Measurements from ENCODE around the gene FXYD5. TPM values are rescaled to one million over a fixed set of nuclear protein-coding genes. Genes with fewer than 3 reads are reported as not detected.
A peak's percentile ranks its signal among the peaks of the same experiment; 100 is the strongest.

FXYD5 gene
- total RNA-seq, 5 donors from 2014 or later (not counting 1 experiment from before 2014, with no cell fraction given), result 440 to 616 (median 504) TPM

DNA sequence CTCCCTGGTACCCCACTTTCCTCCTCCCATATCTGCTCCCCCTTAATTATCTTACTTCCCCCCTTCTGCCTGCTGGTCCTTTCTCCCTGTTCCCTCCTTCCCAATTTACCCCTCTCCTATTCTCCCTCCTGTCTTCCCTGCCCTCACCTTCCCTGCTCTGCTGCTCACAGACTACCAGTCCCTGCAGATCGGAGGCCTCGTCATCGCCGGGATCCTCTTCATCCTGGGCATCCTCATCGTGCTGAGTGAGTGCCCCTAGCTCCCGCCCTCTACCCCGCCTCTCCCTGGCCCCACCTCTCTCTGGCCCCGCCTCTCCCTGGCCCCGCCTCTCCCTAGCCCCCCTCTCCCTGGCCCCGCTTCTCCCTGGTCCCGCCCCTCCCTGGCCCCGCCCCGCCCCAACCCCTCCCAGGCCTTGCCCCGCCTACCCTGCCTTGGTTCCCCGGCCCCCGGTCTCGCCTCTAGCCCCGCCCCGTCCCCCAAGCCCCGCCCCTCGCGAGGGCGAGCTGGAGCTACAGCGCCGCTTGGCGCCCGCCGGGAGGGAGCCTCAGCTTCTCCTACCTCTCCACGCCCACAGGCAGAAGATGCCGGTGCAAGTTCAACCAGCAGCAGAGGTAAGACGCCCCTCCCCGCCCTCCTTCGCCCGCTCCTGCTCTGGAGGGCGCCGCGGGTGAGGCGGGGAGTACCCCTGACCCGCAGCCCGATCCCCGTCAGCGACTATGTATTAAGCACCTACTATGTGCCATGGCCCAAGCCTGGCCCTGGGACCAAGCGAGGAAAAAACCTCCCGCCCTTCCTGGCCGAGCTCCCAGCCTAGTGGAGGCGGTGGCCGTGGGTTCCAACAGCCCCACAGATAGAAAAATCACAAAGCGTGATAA, 13.3 kb upstream of the FXYD5 start:
- H3K4me3 ChIP-seq (ENCODE audit: control insufficient read depth in 1 of 2, extremely low read depth in 1 of 2, low read length in 1 of 2), result peak overlapping the region; percentile 48 to 60
- H3K9me3 ChIP-seq, result no peaks in the 10 kb centered on the region
- Mint-ChIP-seq H3K4me3 (peak overlapping the region; percentile 81 to 85 (median 83)), H3K27me3 (peaks cover 0 to 3% of the 10 kb centered on the region in 2 donors), H3K9me3 (no peaks in the 10 kb centered on the region), H3K27ac (peak overlapping the region; percentile 64 to 79), H3K4me1 (peaks cover 38 to 46% (median 40%) of the 10 kb centered on the region in 3 donors), H3K36me3 (no peaks in the 10 kb centered on the region)
- peaks cover 13 to 50% of the 10 kb centered on the region in 2 experiments for H3K4me1 ChIP-seq (ENCODE audit: control insufficient read depth in 1 of 2, extremely low read depth in 1 of 2, insufficient read depth in 2 of 2, low read length in 2 of 2)
- DNase-seq (peak; percentile 89 to 97 (median 94)), ATAC-seq (replicated peaks in 1 of 4) (peak; percentile 82 to 89 (median 87))
- no peaks in the 10 kb centered on the region for H3K36me3 ChIP-seq (ENCODE audit: control insufficient read depth in 2 of 2, extremely low read depth in 1 of 2, insufficient read depth in 1 of 2, low read length in 1 of 2)
- H3K27ac ChIP-seq (ENCODE audit: low read length), result no peak overlapping the region
- H3K27me3 ChIP-seq (replicated peaks in 1 of 2; ENCODE audit: control insufficient read depth in 2 of 2, extremely low read depth in 1 of 2, insufficient read depth in 2 of 2, low read length in 1 of 2), result peaks cover 0 to 29% of the 10 kb centered on the region in 2 experiments
- POLR2A ChIA-PET, result interaction anchor here (0.6 to 1.0 kb wide), 6 partner anchors 26 to 363 kb away, joined by 3 to 7 read pairs (median 4); no protein-coding TSS in a partner anchor
- CTCF ChIA-PET, result interaction anchor here (0.6 to 2.1 kb wide), 24 partner anchors 10 to 607 kb away, joined by 3 to 18 read pairs (median 4); partner anchors contain the start of genes COX6B1 (in 1 of the 2), FXYD5 (in 1 of the 2) and LIN37 (in 1 of the 2)
- 1% methylated on average over 30 of the region's 48 CpGs for WGBS (ENCODE audit: insufficient coverage)

GRCh38 chr19:35141837-35142605, 12.5 kb upstream of the FXYD5 start:
- CTCF ChIA-PET, result interaction anchor here (0.5 to 2.1 kb wide), 26 partner anchors 9 to 606 kb away, joined by 3 to 18 read pairs (median 4); partner anchors contain the start of genes COX6B1 (in 1 of the 2), FXYD5 (in 1 of the 2) and LIN37 (in 1 of the 2)
- Histone ChIP-seq H3K9me3 (no peaks in the 10 kb centered on the region), H3K4me1 (ENCODE audit: control insufficient read depth in 1 of 2, extremely low read depth in 1 of 2, insufficient read depth in 2 of 2, low read length in 2 of 2) (peaks cover 13 to 50% of the 10 kb centered on the region in 2 experiments), H3K27me3 (replicated peaks in 1 of 2; ENCODE audit: control insufficient read depth in 2 of 2, extremely low read depth in 1 of 2, insufficient read depth in 2 of 2, low read length in 1 of 2) (peaks cover 0 to 29% of the 10 kb centered on the region in 2 experiments), H3K36me3 (ENCODE audit: control insufficient read depth in 2 of 2, extremely low read depth in 1 of 2, insufficient read depth in 1 of 2, low read length in 1 of 2) (no peaks in the 10 kb centered on the region), H3K4me3 (ENCODE audit: control insufficient read depth in 1 of 2, extremely low read depth in 1 of 2, low read length in 1 of 2) (peak overlapping the region; percentile 48 to 60), H3K27ac (ENCODE audit: low read length) (no peak overlapping the region)
- DNase-seq (peak in 5 of 35 experiments; percentile 10 to 55 (median 21)), ATAC-seq (replicated peaks in 1 of 4) (peak; percentile 8 to 22 (median 16))
- POLR2A ChIA-PET, result interaction anchor here (0.6 to 1.0 kb wide), 5 partner anchors 25 to 364 kb away, joined by 3 to 7 read pairs (median 4); no protein-coding TSS in a partner anchor
- Mint-ChIP-seq H3K4me3 (peak overlapping the region; percentile 81 to 85 (median 83)), H3K4me1 (peaks cover 38 to 46% (median 40%) of the 10 kb centered on the region in 3 donors), H3K27me3 (peaks cover 0 to 3% of the 10 kb centered on the region in 2 donors), H3K36me3 (no peaks in the 10 kb centered on the region), H3K27ac (peak overlapping the region; percentile 64 to 79), H3K9me3 (no peaks in the 10 kb centered on the region)
- 13% methylated on average over 5 of the region's 21 CpGs for WGBS (ENCODE audit: insufficient coverage)

- peak overlapping the region; percentile 35 to 46 for H3K4me3 ChIP-seq (ENCODE audit: control insufficient read depth in 1 of 2, extremely low read depth in 1 of 2, low read length in 1 of 2)
- POLR2A ChIA-PET, result interaction anchor here in 1 of 2 donors (0.6 kb wide), 2 partner anchors 24 to 132 kb away, joined by 4 to 7 read pairs; no protein-coding TSS in a partner anchor
- WGBS (ENCODE audit: insufficient coverage), result 3% methylated on average over 14 of the region's 46 CpGs
Measured at GRCh38 chr19:35142606-35143230, 11.8 kb upstream of the FXYD5 start.

DNA sequence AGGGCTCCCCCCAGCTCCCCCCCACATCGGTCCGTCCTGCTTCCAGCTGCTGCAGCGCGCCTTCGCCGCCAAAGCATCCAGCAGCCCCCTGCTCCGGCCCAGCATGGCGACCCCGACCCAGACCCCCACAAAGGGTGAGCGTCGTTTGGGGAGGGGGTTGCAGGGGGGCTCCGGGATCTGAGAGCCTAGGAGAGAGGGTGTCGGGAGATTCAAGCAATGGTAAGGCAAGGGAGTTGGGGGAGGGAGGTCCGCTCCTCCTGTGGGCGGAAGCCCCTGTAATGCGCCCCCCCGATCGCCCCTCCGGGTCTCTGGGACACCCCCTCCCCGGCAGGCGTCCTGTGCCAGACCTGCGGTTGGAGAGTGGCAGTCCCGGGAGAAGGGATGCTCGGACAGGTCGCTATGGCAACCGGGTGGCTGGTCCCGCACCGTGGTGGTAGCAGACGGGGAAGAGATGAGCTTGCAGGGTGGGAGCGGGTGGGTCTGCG, 11.3 kb upstream of the FXYD5 start, which contains the start of gene FXYD7:
Gene FXYD7, plus strand, starts transcription at position 25 of the 485 bp plus-strand sequence. Its CDS starts 79 bp downstream, at position 104.
- DNase-seq (peak in 2 of 35 experiments; percentile 26 to 37), ATAC-seq (replicated peaks in 1 of 4) (no peak)
- ChIA-PET POLR2A (interaction anchor here in 1 of 2 donors (0.6 kb wide), 1 partner anchor 131 kb away, joined by 4 read pairs; no protein-coding TSS in a partner anchor), CTCF (interaction anchor here (0.6 to 1.8 kb wide), 5 partner anchors 11 to 136 kb away, joined by 3 to 6 read pairs (median 5); partner anchors contain the start of gene FXYD5 (in 1 of the 2))
- Histone ChIP-seq H3K27me3 (replicated peaks in 1 of 2; ENCODE audit: control insufficient read depth in 2 of 2, extremely low read depth in 1 of 2, insufficient read depth in 2 of 2, low read length in 1 of 2) (peaks cover 0 to 29% of the 10 kb centered on the region in 2 experiments), H3K4me1 (ENCODE audit: control insufficient read depth in 1 of 2, extremely low read depth in 1 of 2, insufficient read depth in 2 of 2, low read length in 2 of 2) (peaks cover 13 to 50% of the 10 kb centered on the region in 2 experiments), H3K9me3 (no peaks in the 10 kb centered on the region), H3K4me3 (ENCODE audit: control insufficient read depth in 1 of 2, extremely low read depth in 1 of 2, low read length in 1 of 2) (peak within 1 kb of the TSS; percentile 35 to 46), H3K36me3 (ENCODE audit: control insufficient read depth in 2 of 2, extremely low read depth in 1 of 2, insufficient read depth in 1 of 2, low read length in 1 of 2) (no peaks in the 10 kb centered on the region), H3K27ac (ENCODE audit: low read length) (peak within 1 kb of the TSS; percentile 38)
- Mint-ChIP-seq H3K4me1 (peaks cover 35 to 41% (median 40%) of the 10 kb centered on the region in 3 donors), H3K9me3 (no peaks in the 10 kb centered on the region), H3K4me3 (peak within 1 kb of the TSS; percentile 81 to 85 (median 83)), H3K27ac (peak within 1 kb of the TSS; percentile 59), H3K36me3 (no peaks in the 10 kb centered on the region), H3K27me3 (peaks cover 0 to 3% of the 10 kb centered on the region in 2 donors)
- WGBS (ENCODE audit: insufficient coverage), result 14% methylated on average over 21 of the region's 31 CpGs

More at GRCh38 chr19:35142606-35143230, 11.8 kb upstream of the FXYD5 start:
- peaks cover 0 to 29% of the 10 kb centered on the region in 2 experiments for H3K27me3 ChIP-seq (replicated peaks in 1 of 2; ENCODE audit: control insufficient read depth in 2 of 2, extremely low read depth in 1 of 2, insufficient read depth in 2 of 2, low read length in 1 of 2)
- peak overlapping the region; percentile 64 to 83 (median 81) for H3K4me3 Mint-ChIP-seq
- no peak overlapping the region for H3K27ac Mint-ChIP-seq
- peaks cover 0 to 3% of the 10 kb centered on the region in 2 donors for H3K27me3 Mint-ChIP-seq
- H3K4me1 ChIP-seq (ENCODE audit: control insufficient read depth in 1 of 2, extremely low read depth in 1 of 2, insufficient read depth in 2 of 2, low read length in 2 of 2), result peaks cover 13 to 50% of the 10 kb centered on the region in 2 experiments
- no peaks in the 10 kb centered on the region for H3K36me3 Mint-ChIP-seq
- no peak overlapping the region for H3K27ac ChIP-seq (ENCODE audit: low read length)
- H3K9me3 Mint-ChIP-seq, result no peaks in the 10 kb centered on the region
- no peaks in the 10 kb centered on the region for H3K36me3 ChIP-seq (ENCODE audit: control insufficient read depth in 2 of 2, extremely low read depth in 1 of 2, insufficient read depth in 1 of 2, low read length in 1 of 2)
- peak; percentile 35 to 45 (median 42) for ATAC-seq (replicated peaks in 1 of 4)
- CTCF ChIA-PET, result interaction anchor here (0.6 to 2.1 kb wide), 8 partner anchors 11 to 138 kb away, joined by 3 to 12 read pairs (median 6); partner anchors contain the start of gene FXYD5 (in 1 of the 2)
- no peaks in the 10 kb centered on the region for H3K9me3 ChIP-seq
- H3K4me1 Mint-ChIP-seq, result peaks cover 38 to 41% (median 40%) of the 10 kb centered on the region in 3 donors
- DNase-seq, result peak; percentile 38 to 83 (median 70)

- Histone ChIP-seq H3K4me1 (ENCODE audit: control insufficient read depth in 1 of 2, extremely low read depth in 1 of 2, insufficient read depth in 2 of 2, low read length in 2 of 2) (peaks cover 13 to 50% of the 10 kb centered on the region in 2 experiments), H3K27me3 (replicated peaks in 1 of 2; ENCODE audit: control insufficient read depth in 2 of 2, extremely low read depth in 1 of 2, insufficient read depth in 2 of 2, low read length in 1 of 2) (peaks cover 0 to 27% of the 10 kb centered on the region in 2 experiments), H3K36me3 (ENCODE audit: control insufficient read depth in 2 of 2, extremely low read depth in 1 of 2, insufficient read depth in 1 of 2, low read length in 1 of 2) (no peaks in the 10 kb centered on the region), H3K9me3 (no peaks in the 10 kb centered on the region), H3K4me3 (ENCODE audit: control insufficient read depth in 1 of 2, extremely low read depth in 1 of 2, low read length in 1 of 2) (peak overlapping the region in 1 of 2 donors; percentile 43), H3K27ac (ENCODE audit: low read length) (no peak overlapping the region)
- 84% methylated on average over 3 of the region's 3 CpGs for WGBS (ENCODE audit: insufficient coverage)
- CTCF ChIA-PET, result interaction anchor here (1.7 to 1.8 kb wide), 2 partner anchors 10 to 16 kb away, joined by 3 to 6 read pairs; partner anchors contain the start of gene FXYD5 (in 1 of the 2)
- H3K9me3 Mint-ChIP-seq, result no peaks in the 10 kb centered on the region
- DNase-seq, result no peak
- peaks cover 0 to 3% of the 10 kb centered on the region in 2 donors for H3K27me3 Mint-ChIP-seq
- H3K4me1 Mint-ChIP-seq, result peaks cover 35 to 41% (median 40%) of the 10 kb centered on the region in 3 donors
- peak overlapping the region; percentile 28 to 83 (median 61) for H3K4me3 Mint-ChIP-seq
- POLR2A ChIA-PET, result no interaction called here
- ATAC-seq (replicated peaks in 1 of 4), result no peak
- no peaks in the 10 kb centered on the region for H3K36me3 Mint-ChIP-seq
- peak overlapping the region; percentile 59 for H3K27ac Mint-ChIP-seq
Measured at GRCh38 chr19:35143818-35144217, 10.7 kb upstream of the FXYD5 start.
